ENCODE results near the gene DYNC2I2.

DYNC2I2 gene

DNA sequence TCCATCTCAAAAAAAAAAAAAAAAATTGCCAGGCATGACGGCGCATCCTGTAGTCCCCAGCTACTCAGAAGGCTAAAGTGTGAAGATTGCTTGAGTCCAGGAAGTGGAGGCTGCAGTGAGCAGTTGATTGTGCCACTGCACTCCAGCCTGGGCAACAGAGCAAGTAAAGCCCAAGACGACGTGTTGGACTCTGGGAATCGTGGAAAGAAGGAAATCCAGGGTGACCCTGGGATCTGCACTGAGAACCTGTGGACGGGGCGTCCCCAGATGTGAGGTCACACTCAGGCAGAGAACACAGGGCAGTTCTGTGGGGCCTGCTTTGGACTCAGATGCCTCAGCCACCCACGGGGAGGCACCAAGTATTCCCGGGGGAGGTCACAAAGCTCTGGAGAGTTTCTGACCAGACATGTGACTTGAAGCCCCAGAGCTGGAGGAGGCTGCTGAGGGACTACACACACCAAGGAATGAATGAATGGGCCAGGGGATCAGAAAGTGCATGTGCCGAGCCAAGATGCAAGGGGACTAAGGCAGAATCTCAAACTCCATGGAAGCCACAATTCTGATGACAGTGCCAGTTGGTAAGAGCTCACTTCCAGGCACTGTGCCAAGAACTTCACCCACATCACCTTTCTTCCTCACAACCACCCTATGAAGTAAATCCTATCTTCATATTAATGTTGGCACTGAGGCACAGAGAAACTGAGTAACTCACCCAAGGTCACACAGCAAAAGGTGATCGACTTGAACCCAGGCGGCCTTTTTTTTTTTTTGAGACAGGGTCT, 12.9 kb downstream of the DYNC2I2 start:
- H3K4me3 ChIP-seq (ENCODE audit: control insufficient read depth, low read depth, low read length), result no peak overlapping the region
- no peak for TF ChIP-seq CTCF (IDR thresholded peaks at IDR 0.05; ENCODE audit: control insufficient read depth, insufficient read depth, low read depth, low read length, missing control alignments)
- no peak for DNase-seq (ENCODE audit: low read depth)

- H3K4me3 ChIP-seq (ENCODE audit: control insufficient read depth, low read depth, low read length), result no peak overlapping the region
- TF ChIP-seq CTCF (IDR thresholded peaks at IDR 0.05; ENCODE audit: control insufficient read depth, insufficient read depth, low read depth, low read length, missing control alignments), result no peak
- no peak for DNase-seq (ENCODE audit: low read depth)
These were observed 13.9 kb downstream of the DYNC2I2 start for GRCh38 chr9:128642675-128643245.

GRCh38 chr9:128640603-128641002, 16.0 kb downstream of the DYNC2I2 start:
- TF ChIP-seq CTCF (IDR thresholded peaks at IDR 0.05; ENCODE audit: control insufficient read depth, insufficient read depth, low read depth, low read length, missing control alignments), result no peak
- H3K4me3 ChIP-seq (ENCODE audit: control insufficient read depth, low read depth, low read length), result no peak overlapping the region
- DNase-seq (ENCODE audit: low read depth), result no peak

- TF ChIP-seq CTCF (IDR thresholded peaks at IDR 0.05; ENCODE audit: control insufficient read depth, insufficient read depth, low read depth, low read length, missing control alignments), result no peak
- no peak overlapping the region for H3K4me3 ChIP-seq (ENCODE audit: control insufficient read depth, low read depth, low read length)
- no peak for DNase-seq (ENCODE audit: low read depth)
These were observed 18.1 kb downstream of the DYNC2I2 start for GRCh38 chr9:128638580-128638979.

DNA sequence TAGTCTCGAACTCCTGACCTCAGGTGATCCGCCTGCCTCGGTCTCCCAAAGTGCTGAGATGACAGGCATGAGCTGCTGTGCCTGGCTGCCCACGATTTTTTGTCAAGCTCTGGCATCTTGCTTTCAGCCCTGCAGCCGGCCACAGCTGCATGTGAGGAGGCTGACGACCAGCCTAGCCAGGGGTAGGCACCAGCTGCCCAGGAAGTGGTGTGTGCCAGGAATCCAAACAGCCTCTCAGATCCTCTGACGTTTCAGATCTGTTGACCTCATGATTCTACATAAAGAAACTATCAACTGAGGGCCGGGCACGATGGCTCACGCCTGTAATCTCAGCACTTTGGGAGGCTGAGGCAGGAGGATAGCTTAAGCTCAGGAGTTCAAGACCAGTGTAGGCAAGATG, 19.0 kb downstream of the DYNC2I2 start:
- no peak overlapping the region for H3K4me3 ChIP-seq (ENCODE audit: control insufficient read depth, low read depth, low read length)
- TF ChIP-seq CTCF (IDR thresholded peaks at IDR 0.05; ENCODE audit: control insufficient read depth, insufficient read depth, low read depth, low read length, missing control alignments), result no peak
- no peak for DNase-seq (ENCODE audit: low read depth)

- no peak for DNase-seq (ENCODE audit: low read depth)
- no peak overlapping the region for H3K4me3 ChIP-seq (ENCODE audit: control insufficient read depth, low read depth, low read length)
- no peak for TF ChIP-seq CTCF (IDR thresholded peaks at IDR 0.05; ENCODE audit: control insufficient read depth, insufficient read depth, low read depth, low read length, missing control alignments)
These were observed 19.8 kb downstream of the DYNC2I2 start for GRCh38 chr9:128636556-128637530.

Measured in AG09309 (cell line).